GM19324 (cell line): ENCODE measurements around the gene WTIP.
"Not testable (repeated sequence)": the region's sequence is repeated elsewhere in the genome, so short reads cannot be mapped to it uniquely, and the experiment has no call there.

Experiments
- ATAC-seq: cut with Tn5 transposase; IDR thresholded peaks from one replicate; pipeline ENCODE4 v1.9.1; 2021; ENCODE audit warnings: mild to moderate bottlenecking, moderate library complexity; ENCODE audit not compliant: unreplicated experiment, low FRiP score

The WTIP gene

GRCh38 chr19:34475975-34476594 is 5.5 kb upstream of the WTIP start:
- ATAC-seq = no peak

DNA sequence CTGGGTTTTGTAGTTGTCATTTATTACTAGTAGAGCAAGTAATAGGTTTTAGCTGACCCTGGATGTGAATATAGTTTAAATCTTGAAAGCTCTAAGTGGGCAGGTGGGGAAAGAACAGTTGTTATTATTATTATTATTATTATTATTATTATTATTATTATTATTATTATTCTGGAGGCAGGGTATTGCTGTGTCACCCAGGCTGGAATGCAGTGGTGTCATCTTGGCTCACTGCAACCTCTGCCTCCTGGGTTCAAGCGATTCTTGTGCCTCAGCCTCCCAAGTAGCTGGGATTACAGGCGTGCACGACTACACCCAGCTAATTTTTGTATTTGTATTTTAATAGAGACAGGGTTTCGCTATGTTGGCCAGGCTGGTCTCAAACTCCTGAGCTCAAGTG is 3.1 kb upstream of the WTIP start:
- not testable (repeated sequence) for ATAC-seq

GRCh38 chr19:34479396-34479795 is 2.2 kb upstream of the WTIP start:
- ATAC-seq = no peak

GRCh38 chr19:34480491-34480890 is 1.1 kb upstream of the WTIP start:
- ATAC-seq = no peak

DNA sequence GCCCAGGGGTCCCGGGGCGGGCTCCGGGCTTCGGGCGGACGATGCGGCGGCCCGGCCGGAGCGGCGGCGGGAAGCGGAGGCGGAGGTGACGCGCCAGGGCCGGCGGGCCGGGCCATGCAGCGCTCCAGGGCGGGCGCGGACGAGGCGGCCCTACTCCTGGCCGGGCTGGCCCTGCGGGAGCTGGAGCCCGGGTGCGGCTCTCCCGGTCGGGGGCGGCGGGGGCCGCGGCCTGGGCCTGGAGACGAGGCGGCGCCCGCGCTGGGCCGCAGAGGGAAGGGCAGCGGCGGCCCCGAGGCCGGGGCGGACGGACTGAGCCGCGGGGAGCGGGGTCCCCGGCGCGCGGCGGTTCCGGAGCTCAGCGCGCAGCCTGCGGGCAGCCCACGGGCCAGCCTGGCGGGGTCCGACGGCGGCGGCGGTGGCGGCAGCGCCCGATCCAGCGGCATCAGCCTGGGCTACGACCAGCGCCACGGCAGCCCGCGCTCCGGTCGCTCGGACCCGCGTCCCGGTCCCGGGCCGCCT is 362 bp downstream of the WTIP start:
- no peak for ATAC-seq

- no peak for ATAC-seq
Measured at GRCh38 chr19:34482380-34483250, 1.1 kb downstream of the WTIP start.

GRCh38 chr19:34484328-34484727 is 2.8 kb downstream of the WTIP start:
- no peak for ATAC-seq

DNA sequence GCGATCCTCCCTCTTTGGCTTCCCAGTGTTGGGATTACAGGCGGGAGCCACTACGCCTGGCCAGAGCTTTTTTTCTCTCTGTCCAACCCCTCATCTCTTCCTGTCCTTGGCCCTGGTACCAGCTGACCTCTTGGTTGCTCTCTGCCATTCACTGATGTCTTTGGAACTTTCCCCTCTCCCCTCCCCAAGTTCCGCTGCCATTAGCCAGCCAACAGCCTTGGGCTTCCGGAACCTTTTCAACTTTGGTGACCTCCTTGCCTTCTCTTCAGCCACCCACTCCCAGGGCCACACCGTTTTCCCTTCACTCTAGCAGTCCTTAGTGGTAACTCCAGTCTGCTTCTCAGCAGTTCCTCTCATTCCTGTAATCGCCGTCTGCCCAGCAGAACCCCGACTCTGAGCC is 4.3 kb downstream of the WTIP start:
- no peak for ATAC-seq

GRCh38 chr19:34487651-34488051 is 6.1 kb downstream of the WTIP start:
- ATAC-seq = no peak

GRCh38 chr19:34489175-34489574 is 7.6 kb downstream of the WTIP start:
- no peak for ATAC-seq

- no peak for ATAC-seq
Measured at GRCh38 chr19:34490141-34490766, 8.7 kb downstream of the WTIP start.

GRCh38 chr19:34493038-34493648 is 11.6 kb downstream of the WTIP start:
- ATAC-seq = no peak

DNA sequence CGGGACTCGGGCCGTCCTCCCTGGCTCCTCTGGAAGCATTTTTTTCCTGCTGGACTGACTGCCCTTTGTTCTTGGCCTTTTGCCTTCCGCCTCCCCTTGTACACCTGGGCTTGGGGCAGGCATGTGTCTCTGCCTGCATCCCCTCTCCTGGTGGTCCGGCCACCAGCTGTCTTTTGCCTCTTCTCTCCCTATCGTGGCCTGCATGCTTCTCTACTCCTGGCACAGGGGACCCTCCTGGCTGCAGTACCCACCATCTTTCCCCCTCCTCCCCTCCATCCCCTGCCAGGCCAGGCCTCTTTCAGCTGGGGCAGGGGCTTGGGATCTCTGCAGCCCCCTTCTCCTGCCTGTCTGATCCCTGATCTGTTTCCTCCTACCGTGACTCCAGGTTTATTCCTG is 12.1 kb downstream of the WTIP start:
- no peak for ATAC-seq

- ATAC-seq = no peak
Measured at GRCh38 chr19:34494601-34495000, 13.0 kb downstream of the WTIP start.

DNA sequence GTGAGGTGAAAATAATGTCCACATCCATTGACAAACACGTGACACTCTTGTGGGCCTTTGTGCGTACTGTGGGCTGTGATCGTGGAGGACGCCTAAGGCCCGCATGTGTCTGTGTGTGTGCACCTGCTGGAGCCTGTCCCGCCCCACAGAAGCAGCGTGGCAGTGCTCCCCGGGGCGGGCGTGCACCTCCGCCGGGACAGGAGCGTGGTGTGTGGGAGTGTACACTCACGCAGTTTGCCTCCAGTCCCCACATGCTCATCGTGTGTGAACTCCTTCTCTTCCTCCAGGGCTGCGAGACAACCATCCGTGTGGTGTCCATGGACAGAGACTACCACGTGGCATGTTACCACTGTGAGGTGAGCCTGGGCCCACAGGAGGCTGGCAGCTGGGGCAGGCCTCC is 13.9 kb downstream of the WTIP start:
- ATAC-seq = no peak

- ATAC-seq = no peak
Measured at GRCh38 chr19:34497112-34497805, 15.7 kb downstream of the WTIP start.

GRCh38 chr19:34499155-34499834 is 17.7 kb downstream of the WTIP start:
- ATAC-seq = no peak

- ATAC-seq = no peak
Measured at GRCh38 chr19:34500656-34501120, 19.1 kb downstream of the WTIP start.
